Fibroblast of skin of left quadriceps (primary cell): Measurements from ENCODE around the gene CERK.
"Not testable (repeated sequence)": the region's sequence is repeated elsewhere in the genome, so short reads cannot be mapped to it uniquely, and the experiment has no call there.

ENCODE experiments used
- DNase-seq, 2 experiments: peaks; one replicate each; pipeline ENCODE4 v3.0.0-alpha.2; 2013; ENCODE audit warnings: low read depth in 2 of 2

The CERK gene

DNA sequence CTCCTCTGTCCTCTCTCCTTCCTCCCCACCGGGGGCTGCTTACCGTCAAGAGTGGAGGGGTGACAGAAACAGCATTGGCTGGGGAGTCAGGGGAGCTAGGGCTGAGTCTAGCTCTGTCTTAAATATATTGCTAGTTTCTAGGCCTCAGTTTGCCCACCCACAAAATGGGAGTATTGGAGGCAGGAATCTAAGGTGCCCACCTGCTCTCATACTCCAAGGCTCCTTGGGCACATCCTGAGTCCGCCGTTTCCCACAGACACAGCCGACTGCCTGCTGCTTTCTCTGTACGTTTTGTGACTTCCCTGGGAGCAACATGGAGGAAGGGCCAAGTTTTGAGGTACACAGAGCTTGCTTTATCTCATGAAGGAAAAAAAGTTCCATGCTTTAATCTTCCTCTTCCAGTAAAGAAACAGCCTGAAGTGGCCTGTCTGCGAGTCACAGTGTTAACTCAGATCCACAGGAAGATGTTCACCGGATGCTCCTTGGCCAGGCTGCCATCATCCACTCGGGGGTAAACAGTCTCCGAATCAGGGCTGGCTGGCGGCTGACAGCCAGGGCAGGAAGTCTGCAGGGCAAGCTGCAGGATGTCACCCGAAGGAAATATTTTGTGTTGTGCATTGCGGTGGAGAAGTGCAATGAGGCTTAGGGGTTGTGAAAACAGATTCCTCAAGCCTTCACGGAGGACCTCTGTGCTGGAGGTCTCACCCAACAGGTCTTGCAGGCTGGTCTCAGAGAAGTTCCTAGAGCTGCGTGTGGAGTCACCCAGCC lies 11.0 kb upstream of the CERK start:
- DNase-seq, result no peak

DNA sequence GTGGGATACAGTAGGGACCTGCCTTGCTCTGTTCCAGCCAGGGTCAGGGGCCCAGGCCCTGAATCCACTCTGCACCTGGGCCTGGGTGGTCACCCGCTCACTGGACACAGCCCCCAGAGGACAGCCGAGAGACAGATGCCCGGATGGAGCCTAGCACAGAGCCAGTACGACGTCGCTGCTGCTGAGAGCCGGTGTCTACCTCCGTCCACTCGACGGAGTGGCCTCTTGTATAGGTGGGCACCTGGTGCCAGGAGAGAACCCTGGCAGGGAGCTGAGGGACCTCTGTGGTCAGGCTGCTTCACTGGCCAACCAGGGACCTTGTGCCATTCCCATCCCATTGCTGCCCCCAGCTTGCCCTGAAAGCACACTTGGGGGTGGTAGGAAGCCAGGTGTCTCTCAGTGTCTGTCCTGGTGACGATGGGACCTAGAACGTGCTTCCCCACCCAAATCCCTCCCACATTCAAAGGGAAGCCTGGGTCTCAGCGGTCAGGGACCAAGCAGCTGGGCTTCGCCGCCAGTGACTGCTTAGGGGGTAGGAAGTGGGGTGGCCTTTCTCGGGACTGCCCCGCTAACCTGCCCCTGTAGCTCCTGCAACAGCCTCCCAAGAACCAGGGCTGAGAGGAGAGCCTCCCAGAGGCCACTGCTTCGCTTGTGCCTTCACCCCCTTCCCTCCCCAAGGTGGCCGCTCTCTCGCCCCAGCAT lies 10.3 kb upstream of the CERK start:
- DNase-seq, result no peak

DNA sequence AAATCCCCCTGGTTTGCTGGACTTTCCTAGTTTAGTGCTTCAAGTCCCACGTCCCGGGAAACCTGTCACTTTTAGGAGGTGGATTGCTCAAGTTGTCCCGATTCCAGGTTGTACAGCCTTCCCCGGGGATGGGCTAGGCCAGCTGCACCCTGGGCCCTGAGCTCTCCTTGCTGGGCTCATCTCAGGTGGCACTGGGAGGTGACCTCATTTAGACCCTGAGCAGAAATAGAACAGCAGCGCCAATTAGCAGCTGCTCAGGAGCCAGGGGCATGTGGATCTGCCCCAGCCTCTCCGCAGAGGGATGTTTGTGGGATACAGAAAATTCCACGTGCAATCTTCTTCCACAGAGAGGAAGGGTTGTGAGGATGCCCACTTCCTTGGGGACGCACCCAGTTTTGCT lies 9.6 kb upstream of the CERK start:
- DNase-seq, result no peak

DNA sequence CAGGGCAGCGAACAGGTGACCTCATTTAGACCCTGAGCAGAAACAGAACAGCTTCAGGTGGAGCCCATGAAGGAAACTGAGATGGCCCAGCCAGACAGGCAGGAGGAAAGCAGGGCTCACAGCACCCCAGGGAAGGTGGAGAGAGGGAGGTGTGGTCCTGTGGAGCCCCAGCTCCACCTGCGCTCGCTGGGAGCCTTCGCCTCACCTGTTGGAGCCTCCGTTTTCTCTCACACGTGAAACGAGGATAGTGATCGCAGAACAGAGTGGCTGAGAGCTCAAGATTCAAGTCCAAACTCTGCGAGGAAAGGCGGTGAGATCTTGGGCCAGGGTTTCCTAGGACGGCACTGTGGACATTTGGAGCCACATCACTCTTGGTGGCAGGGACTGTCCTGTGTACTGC lies 8.6 kb upstream of the CERK start:
- no peak for DNase-seq

DNA sequence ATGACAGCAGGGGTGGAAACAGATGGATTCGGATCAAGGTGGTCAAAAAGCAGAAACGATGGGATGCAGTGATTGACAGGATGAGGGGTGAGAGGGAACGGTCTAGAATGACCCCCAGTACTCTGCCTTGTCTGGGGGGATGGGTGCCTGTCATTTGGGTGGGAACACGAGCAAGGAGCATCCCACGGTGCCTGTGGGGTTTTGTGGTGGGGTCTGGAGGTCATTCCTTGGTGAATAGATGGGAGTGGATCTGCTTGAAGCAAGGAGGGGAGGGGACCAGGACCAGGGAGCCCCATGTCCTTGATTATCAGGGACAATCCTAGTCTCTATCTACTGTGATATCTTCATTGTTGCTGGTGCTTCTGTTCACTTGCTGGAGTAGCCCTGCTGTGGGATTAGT lies 8.1 kb upstream of the CERK start:
- DNase-seq, result no peak

DNA sequence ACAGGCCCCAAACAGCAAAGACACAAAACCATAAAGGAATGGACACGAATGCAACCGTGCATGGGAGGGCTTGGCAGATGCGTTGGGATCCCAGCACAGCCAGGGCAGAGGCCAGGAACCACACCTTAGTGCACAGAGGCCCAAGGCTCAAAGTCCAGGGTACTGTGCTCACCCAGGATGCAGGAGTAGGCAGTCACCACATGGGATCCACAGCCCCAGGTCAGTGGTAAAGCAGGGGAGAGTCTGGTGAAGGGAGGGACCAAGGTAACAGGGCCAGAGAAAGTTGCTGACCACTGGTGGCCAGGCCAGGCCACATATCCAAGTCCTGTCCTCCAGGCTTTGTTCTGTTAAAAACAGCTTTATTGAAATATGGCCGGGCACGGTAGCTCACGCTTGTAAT lies 6.5 kb upstream of the CERK start:
- no peak for DNase-seq

DNA sequence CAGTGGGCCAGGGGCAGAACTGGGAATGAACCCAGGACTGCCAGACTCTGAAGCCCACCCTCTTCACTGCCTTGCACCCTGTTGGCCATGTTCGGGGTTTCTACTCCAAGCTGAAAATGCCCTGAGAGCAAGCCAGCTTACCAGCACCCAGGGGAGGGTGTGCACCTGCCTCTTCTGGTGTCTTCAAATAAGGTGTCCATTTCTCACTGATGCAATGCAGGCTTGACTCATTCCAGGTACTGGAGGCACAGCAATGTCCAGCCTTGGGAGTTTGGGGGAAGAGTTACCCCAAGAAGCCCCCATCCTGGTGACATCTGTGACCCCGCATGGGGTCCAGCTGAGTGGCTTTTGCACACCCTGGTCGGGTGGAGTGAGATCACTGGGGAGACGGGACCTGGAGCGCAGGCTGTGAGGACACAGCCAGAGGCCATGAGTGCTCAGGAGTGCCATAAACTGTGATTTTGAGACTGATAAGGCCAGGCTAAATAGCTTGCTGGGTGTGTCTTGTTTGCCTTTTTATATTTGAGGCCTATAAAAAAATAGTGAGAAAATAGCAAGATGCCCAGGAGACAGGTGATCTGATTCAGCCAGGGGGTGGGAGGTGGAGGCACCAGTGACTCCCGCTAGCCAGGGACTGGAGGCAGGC lies 4.6 kb upstream of the CERK start:
- no peak for DNase-seq

DNA sequence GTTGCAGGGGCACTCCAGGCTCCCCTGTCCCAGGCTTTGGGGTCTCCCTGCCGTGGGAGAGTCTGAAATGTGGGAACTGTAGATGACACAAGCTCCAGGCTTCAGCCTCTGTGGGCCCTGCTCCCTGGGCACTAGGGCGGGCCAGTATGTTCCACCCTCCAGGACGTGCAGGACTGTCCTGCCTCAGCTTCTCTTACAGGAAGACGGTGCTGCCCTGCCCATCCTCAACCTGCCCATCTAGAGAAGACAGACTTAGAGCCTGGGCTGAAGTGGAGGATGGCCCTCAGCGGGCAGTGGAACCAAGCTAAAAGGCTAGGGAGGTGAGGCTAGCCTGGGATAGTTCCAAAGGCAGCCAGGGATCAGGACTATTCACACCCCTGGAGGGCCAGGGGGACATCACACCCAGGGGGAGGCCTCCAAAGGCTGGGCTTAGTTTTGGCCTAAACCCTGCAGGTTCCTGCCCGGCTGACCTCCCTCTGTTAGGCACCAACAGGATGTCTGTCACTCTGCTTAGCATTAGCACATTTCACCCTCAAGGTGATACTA lies 4.0 kb upstream of the CERK start:
- DNase-seq, result no peak

DNA sequence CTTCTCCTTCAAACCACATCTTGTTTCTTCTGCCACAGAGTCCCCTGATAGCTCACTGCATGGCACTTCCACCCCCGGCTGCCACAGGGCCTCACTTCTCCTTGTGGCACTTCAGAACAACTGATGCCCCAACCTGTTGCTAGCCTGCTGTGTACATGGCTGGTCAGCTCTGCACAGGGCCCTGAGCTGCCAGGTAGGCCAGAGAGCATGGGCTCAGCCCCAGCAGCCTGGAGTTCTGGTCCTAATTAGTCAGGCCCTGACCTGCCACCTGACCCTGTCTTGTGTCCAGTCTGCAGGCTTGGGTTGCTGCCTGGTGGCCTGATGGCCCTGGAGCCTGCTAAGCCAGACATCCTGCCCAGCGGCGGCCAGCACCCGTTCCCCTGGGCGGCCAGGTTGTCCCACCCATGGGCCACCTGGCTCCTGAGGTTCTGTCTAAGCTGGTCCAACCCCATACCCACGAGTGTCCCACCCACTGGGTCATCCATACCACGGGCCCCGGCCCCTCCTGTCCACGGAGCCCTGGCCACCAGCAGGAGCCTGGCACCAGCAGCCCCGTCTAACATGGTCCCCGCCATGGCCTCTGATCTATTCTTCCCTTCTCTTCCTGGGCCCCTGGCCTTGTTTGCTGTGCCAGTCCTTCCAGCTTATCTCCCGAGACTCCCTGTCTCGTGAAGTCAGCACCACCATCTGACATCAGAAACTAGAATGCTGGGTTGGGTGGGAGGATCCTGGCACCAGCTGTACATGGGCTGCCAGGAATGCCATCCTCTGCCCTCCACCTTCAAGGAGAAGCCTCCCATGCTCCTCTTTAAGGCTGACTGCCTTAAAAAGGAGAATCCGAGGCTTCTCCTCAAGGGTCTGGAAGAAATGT lies 3.1 kb upstream of the CERK start:
- DNase-seq, result no peak

DNA sequence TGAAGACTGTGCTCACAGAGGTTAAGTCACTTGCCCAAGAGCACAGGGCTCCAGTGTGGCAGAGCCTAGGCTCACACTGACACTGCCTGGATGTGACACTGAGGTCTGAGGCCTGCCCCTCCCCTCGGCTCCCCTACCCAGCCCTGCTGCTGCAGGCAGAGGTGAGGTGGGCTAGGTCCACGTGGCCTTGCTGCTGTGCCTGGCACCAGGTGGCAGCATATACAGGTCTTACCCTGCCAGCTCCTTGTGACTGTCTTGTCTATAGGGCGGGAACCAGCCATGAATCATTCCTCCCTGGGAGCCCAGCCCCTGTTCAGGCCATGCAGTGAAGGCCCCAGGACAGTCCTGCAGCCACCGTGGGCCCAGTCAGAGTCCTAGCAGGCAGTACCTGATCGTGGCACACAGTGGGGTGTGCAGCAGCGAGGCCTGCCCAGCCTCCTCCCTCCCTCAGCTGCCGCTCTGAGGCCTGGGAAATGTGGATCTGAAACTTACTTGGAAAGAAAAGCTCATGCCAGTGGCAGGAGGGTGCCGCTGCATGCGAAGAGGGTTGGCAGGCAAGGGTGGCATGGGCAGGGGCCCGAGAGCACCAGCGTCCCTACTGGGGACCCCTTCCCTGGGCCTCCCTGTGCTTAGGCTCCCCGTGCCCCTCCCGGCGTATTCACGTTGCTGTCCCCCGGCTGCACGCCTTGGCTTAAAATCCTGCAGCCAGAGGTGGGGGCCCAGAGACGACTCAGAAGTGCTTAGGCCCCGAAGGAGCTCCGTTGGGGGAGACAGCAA lies 1.2 kb upstream of the CERK start:
- DNase-seq, result no peak

DNA sequence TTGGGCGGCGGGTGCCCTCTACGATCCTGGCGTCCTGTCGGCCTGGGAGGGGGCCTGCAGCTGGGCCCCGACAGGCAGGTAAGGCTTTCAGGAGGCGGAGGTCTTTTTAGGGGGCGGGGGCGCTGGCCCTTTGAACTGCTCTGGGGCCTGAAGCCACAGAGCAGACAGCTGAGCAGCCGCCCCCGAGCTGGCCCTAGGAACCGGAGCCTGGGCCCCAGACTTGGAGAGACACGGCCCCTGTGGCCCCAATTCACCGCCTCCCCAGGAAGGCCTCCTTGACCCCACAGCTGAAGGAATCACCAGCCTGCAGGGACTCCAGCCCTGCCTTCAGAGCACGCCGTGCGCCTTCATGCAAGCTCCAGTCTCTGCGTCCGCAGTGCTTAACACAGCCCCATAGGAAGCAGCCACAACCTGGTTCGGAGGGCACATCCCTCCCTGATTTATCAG lies 618 bp upstream of the CERK start:
- no peak for DNase-seq

DNA sequence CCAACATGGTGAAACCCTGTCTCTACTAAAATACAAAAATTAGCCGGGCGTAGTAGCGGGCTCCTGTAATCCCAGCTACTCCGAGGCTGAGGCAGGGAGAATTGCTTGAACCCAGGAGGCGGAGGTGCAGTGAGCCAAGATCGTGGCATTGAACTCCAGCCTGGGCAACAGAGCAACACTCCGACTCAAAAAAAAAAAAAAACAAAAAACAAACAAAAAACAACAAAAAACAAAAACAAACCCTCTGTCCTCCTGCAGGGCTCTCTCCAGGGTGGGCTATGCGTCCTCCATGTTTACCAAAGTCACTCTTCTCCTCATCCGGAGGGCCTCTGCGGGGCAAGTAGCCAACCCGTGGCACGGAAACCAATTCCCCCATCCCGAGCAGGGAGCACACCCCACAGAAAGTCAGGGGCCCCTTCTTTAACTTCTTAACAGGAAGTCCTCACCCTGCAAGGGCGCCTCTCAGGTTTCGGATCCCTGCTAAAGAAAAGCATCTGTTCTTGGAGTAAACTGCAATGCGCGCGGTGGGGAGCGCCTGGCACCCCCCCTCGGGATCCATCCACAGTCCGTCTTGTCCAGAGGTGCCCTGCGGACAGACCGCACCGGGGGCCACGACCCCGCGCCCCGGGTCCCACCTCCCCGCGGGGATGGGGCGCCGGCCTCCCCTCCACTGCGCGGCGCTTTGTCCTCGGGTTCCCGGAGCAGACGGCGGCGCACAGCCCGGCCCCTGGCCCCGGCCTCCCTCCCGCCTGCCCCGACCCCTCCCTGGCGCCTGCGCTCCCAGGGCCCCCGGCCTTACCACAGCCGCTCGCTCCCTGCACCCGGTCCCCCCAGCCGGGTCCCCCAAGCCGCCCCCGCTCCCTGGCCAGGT lies 712 bp downstream of the CERK start:
- DNase-seq, result no peak

DNA sequence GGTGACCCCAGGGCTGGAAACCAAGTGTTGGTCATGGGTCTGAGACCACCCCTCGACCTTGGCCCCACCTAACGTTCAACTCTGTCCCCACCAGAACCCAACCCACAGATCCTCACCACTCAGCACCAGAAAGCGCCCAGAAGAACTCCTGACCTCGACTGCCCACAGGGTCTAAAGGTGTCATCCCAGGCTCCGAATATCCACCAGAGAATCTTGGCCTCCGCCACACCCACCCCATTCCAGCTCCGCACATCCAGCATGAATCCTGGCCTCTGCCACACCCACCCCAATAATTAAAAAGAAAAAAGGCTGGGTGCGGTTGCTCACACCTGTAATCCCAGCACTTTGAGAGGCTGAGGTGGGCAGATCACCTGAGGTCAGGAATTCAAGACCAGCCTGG lies 1.3 kb downstream of the CERK start:
- no peak for DNase-seq

DNA sequence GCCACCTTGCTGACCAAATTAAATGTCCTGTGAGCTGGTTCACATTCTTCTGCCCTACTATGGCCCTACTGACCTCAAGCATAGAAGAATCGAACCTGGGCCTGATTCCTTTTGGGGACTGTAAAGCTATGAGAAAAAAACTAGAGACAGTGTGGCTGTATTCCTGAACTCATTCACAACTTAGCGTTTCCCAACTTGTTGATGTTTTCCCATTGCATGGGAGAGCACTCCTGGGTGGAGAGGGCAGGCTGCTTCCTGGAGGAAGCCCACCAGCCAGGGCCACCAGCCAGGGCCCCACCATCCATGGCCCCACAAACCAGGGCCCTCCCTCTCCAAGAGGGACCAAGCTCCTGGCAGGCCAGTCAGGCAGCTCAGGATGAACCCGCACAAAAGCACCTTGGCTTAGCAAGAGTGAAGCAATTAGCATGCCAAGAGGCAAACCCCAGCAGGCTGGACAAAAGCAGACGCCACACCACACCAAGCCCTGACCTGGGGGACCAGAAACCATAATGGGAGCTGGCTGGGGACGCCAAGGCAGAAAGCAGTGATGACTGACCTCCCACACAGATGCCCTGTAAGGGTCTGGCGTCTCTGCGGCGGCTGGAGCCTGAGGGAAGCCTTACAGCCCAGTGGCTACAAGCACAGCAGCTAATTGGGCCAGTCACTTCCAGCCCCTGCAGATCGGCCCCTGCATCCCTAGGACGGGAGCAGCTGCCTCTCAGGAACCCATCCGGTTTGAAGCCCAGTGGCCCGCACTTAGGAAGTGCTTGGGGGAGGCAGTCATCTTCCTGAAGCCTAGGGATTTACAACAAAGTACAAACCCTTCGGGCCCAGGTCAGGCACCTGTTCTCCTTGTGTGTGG lies 2.1 kb downstream of the CERK start:
- DNase-seq, result no peak

DNA sequence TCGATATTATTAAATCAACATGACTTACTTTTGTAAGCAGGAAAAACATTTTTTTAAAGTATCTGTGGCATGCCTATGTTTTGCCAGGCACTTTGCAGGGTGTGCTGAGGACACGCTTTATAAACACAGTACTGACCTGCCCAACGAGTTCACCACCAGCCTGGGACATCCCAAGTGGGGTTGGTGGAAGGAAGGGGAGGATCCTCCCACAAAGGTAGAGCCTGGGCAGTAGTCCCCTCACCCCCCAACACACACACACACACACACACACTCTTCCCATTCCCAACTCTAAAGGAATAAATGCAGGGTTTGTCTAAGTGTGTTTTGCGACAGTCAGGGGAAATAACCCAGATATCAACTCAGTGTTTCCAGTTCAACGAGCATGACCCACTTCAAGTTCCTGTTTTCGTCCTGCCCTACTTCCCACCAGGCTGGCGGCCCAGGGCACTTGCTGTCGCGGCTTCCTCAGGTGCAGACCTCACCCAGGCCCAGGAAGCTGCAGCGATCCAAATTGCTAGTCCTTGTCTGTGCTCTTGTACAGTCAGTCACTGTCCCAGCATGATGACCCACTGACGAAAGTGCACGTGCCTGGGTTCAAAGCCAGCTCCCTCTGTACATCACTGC lies 3.1 kb downstream of the CERK start:
- no peak for DNase-seq

DNA sequence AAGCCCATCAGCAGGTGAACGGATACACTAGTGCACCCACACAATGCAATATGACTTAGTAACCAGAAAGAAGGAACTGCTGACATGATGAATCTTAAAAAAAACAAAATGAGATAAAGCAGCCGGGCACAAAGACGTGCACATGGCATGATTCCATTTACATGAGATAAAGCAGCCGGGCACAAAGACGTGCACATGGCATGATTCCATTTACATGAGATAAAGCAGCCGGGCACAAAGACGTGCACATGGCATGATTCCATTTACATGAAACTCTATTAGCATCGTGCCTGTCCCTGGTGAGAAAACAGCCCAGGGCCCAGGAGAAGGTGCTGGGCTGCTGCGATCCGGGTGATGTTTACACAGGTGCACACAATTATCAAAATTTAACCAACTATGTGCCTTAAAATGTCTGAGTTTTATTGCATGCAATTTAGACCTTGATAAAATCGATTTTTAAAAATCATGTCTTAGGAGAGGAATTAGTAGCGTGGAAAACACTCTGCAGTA lies 3.8 kb downstream of the CERK start:
- DNase-seq, result not testable (repeated sequence)

DNA sequence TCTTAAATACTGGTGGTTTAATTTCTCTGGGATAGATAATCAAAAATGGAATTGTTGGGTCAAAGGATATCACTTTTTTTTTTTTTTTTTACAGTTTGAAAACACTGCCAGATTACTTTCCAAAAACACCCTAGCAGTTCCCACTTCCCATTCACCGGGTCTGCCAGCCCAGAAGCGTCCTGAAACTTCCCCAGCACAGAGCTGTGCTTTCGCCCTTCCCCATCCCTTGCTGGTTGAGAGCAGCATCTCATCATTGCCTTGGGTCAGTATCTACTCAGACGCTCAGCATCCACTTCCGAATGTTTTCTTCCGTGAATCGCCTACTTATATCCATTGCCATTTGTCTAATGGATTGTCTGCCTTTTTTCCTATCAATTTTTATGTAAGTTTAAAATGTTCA lies 5.5 kb downstream of the CERK start:
- no peak for DNase-seq

DNA sequence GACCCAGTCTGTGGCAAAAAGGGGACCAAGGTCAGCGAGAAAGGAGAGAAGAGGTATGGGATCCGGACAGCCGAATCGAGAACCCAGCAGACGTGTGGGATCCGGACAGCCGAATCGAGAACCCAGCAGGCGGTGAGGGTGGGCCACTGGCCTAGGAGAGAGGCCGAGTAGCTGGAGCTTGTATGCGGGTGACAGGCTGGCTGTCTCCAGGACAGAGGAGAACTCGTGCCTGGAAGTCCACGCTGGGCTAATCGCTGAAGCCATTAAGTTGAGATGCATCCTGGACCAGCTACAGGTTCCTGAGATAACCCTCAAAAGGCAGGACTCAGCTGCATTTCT lies 6.0 kb downstream of the CERK start:
- no peak for DNase-seq
